Transverse colon (tissue), 4 donors: ENCODE measurements around the gene S100A7A.

Experiments used
- POLR2A ChIP-seq: fragments of 450-650 bp; IDR thresholded peaks from one replicate; pipeline ENCODE4 v1.6.1; 2016; ENCODE audit warnings: antibody characterized with exemption, mild to moderate bottlenecking, moderate library complexity
- POLR2AphosphoS5 ChIP-seq, 3 donors: sonication (generic); formaldehyde crosslinking; IDR thresholded peaks; one replicate each; pipeline ENCODE4 v1.6.1; 2016; ENCODE audit warnings: antibody characterized with exemption in 3 of 3
- TF ChIP-seq, protein P1 (sequence below), 5 experiments: fragments of 200-600 bp in 3 of 5; fragments of 450-650 bp in 2 of 5; sonication (generic) in 3 of 5; IDR thresholded peaks; 1 replicate in 2 of 5; 2 replicates in 3 of 5; pipeline ENCODE4 v1.5.1; 2016 to 2017; ENCODE audit warnings: antibody characterized with exemption in 5 of 5, inconsistent platforms in 3 of 5, mild to moderate bottlenecking in 2 of 5, moderate library complexity in 1 of 5

- TF ChIP-seq, protein P1, sequence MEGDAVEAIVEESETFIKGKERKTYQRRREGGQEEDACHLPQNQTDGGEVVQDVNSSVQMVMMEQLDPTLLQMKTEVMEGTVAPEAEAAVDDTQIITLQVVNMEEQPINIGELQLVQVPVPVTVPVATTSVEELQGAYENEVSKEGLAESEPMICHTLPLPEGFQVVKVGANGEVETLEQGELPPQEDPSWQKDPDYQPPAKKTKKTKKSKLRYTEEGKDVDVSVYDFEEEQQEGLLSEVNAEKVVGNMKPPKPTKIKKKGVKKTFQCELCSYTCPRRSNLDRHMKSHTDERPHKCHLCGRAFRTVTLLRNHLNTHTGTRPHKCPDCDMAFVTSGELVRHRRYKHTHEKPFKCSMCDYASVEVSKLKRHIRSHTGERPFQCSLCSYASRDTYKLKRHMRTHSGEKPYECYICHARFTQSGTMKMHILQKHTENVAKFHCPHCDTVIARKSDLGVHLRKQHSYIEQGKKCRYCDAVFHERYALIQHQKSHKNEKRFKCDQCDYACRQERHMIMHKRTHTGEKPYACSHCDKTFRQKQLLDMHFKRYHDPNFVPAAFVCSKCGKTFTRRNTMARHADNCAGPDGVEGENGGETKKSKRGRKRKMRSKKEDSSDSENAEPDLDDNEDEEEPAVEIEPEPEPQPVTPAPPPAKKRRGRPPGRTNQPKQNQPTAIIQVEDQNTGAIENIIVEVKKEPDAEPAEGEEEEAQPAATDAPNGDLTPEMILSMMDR (IDR thresholded peaks at IDR 0.05) = no peak
- TF ChIP-seq POLR2AphosphoS5 (IDR thresholded peaks at IDR 0.05) = no peak
- no peak for TF ChIP-seq POLR2A
Observed at GRCh38 chr1:153420306-153420705, 4.0 kb downstream of the S100A7A start.
